Loucy (cell line): Measurements from ENCODE around the gene LSM3.

Experiments used
- CTCF ChIP-seq: fragments of 200-600 bp; sonication (generic); conservative IDR thresholded peaks from 2 replicates; pipeline ENCODE4 v1.5.1; 2014; ENCODE audit warnings: mild to moderate bottlenecking, antibody characterized with exemption, low read length
- EZH2phosphoT487 ChIP-seq: fragments of 200-600 bp; IDR thresholded peaks from 2 replicates; pipeline ENCODE4 v1.6.1; 2018; ENCODE audit warnings: antibody characterized with exemption, mild to moderate bottlenecking, moderate library complexity, borderline replicate concordance

- TF ChIP-seq CTCF, result no peak
- TF ChIP-seq EZH2phosphoT487, result no peak
Observed at GRCh38 chr3:14159426-14159825, 19.2 kb upstream of the LSM3 start.
